Measurements from ENCODE around the gene RPS6KA1.

GRCh38 chr1:26545969-26546323 lies 16.4 kb downstream of the RPS6KA1 start:
- no peak for TF ChIP-seq MYC (CRISPR knock-in tag; IDR thresholded peaks at IDR 0.05; ENCODE audit: borderline replicate concordance)
- no peak for TF ChIP-seq XRCC5 (optimal IDR thresholded peaks at IDR 0.05; ENCODE audit: low read length)
- no peak for TF ChIP-seq CREB1 (IDR thresholded peaks at IDR 0.05)
- TF ChIP-seq CREB1 (CRISPR knock-in tag; IDR thresholded peaks at IDR 0.05) = no peak
- no peak for TF ChIP-seq THAP8 (CRISPR knock-in tag; IDR thresholded peaks at IDR 0.05; ENCODE audit: borderline replicate concordance)
- TF ChIP-seq JDP2 (CRISPR knock-in tag; IDR thresholded peaks at IDR 0.05; ENCODE audit: borderline replicate concordance) = no peak
- TF ChIP-seq ZNF274 (CRISPR knock-in tag; IDR thresholded peaks at IDR 0.05) = no peak
- TF ChIP-seq IRF1 (CRISPR knock-in tag; IDR thresholded peaks at IDR 0.05; ENCODE audit: low read depth) = no peak
- no peak for TF ChIP-seq BCL6 (CRISPR knock-in tag; IDR thresholded peaks at IDR 0.05)
- TF ChIP-seq MXI1 (IDR thresholded peaks at IDR 0.05; ENCODE audit: borderline replicate concordance, low read depth, low read length) = no peak
- TF ChIP-seq CTCF (CRISPR knock-in tag; IDR thresholded peaks at IDR 0.05) = no peak
- no peak for TF ChIP-seq ZNF687 (CRISPR knock-in tag; IDR thresholded peaks at IDR 0.05)
- TF ChIP-seq HMG20A (CRISPR knock-in tag; IDR thresholded peaks at IDR 0.05; ENCODE audit: borderline replicate concordance) = no peak
- TF ChIP-seq BRCA1 (CRISPR knock-in tag; IDR thresholded peaks at IDR 0.05) = no peak
- TF ChIP-seq ZNF20 (CRISPR knock-in tag; IDR thresholded peaks at IDR 0.05) = no peak
